Mesothelial cell of epicardium (in vitro differentiated cells): ENCODE results near the gene SCTR. TPM values are rescaled to one million over a fixed set of nuclear protein-coding genes. Genes with fewer than 3 reads are reported as not detected.

Source experiments
- DNase-seq, 2 experiments: peaks; one replicate each; pipeline ENCODE4 v3.0.0; 2021; ENCODE audit warnings: low spot score in 2 of 2; ENCODE audit not compliant: unreplicated experiment in 2 of 2
- H3K27ac Mint-ChIP-seq: 2 replicates; pipeline ENCODE4 v1.8.0; 2021; ENCODE audit warnings: mixed read lengths
- H3K27me3 Mint-ChIP-seq: 2 replicates; pipeline ENCODE4 v1.8.0; 2021; ENCODE audit warnings: low read depth, mixed read lengths
- H3K36me3 Mint-ChIP-seq: 2 replicates; pipeline ENCODE4 v1.8.0; 2021; ENCODE audit warnings: mixed read lengths
- H3K4me1 Mint-ChIP-seq: 2 replicates; pipeline ENCODE4 v1.8.0; 2021; ENCODE audit warnings: mixed read lengths
- H3K4me3 Mint-ChIP-seq: 2 replicates; pipeline ENCODE4 v1.8.0; 2021; ENCODE audit warnings: mild to moderate bottlenecking, moderate library complexity, mixed read lengths
- H3K9me3 Mint-ChIP-seq: 2 replicates; pipeline ENCODE4 v1.8.0; 2021; ENCODE audit warnings: mixed read lengths
- CTCF ChIP-seq: fragments of 200-600 bp; sonication (generic); IDR thresholded peaks from one replicate; pipeline ENCODE4 v1.5.0; 2021; ENCODE audit warnings: antibody characterized with exemption; ENCODE audit not compliant: unreplicated experiment
- total RNA-seq: library from RNA; stranded (reverse); gene quantifications from 3 replicates; pipeline ENCODE4 v1.2.1, GENCODE V29; 2021

The SCTR gene
- total RNA-seq, 1 donor from 2014 or later, result 1.3 TPM

- Mint-ChIP-seq H3K36me3 (no peaks in the 10 kb centered on the region), H3K9me3 (peaks cover 13% of the 10 kb centered on the region), H3K27ac (no peak overlapping the region), H3K27me3 (no peaks in the 10 kb centered on the region), H3K4me1 (peaks cover 7% of the 10 kb centered on the region), H3K4me3 (no peak overlapping the region)
- DNase-seq, result no peak
- no peak for TF ChIP-seq CTCF
Observed at GRCh38 chr2:119419803-119420508, 104.3 kb downstream of the SCTR start.

GRCh38 chr2:119419065-119419464, 105.2 kb downstream of the SCTR start:
- no peak for TF ChIP-seq CTCF
- Mint-ChIP-seq H3K27me3 (no peaks in the 10 kb centered on the region), H3K27ac (no peak overlapping the region), H3K4me3 (no peak overlapping the region), H3K9me3 (peaks cover 22% of the 10 kb centered on the region), H3K4me1 (peaks cover 7% of the 10 kb centered on the region), H3K36me3 (no peaks in the 10 kb centered on the region)
- DNase-seq, result no peak

- Mint-ChIP-seq H3K36me3 (no peaks in the 10 kb centered on the region), H3K27me3 (no peaks in the 10 kb centered on the region), H3K9me3 (peaks cover 22% of the 10 kb centered on the region), H3K4me3 (no peak overlapping the region), H3K27ac (no peak overlapping the region), H3K4me1 (peaks cover 3% of the 10 kb centered on the region)
- DNase-seq, result no peak
- TF ChIP-seq CTCF, result no peak
Observed at GRCh38 chr2:119417908-119418307, 106.4 kb downstream of the SCTR start.

GRCh38 chr2:119416299-119416923, 107.9 kb downstream of the SCTR start:
- no peaks in the 10 kb centered on the region for H3K27me3 Mint-ChIP-seq
- no peak overlapping the region for H3K4me3 Mint-ChIP-seq
- DNase-seq, result no peak
- H3K9me3 Mint-ChIP-seq, result peaks cover 19% of the 10 kb centered on the region
- TF ChIP-seq CTCF, result no peak
- no peak overlapping the region for H3K27ac Mint-ChIP-seq
- H3K4me1 Mint-ChIP-seq, result no peaks in the 10 kb centered on the region
- H3K36me3 Mint-ChIP-seq, result no peaks in the 10 kb centered on the region

GRCh38 chr2:119415630-119416029, 108.7 kb downstream of the SCTR start:
- no peak for TF ChIP-seq CTCF
- Mint-ChIP-seq H3K9me3 (peaks cover 23% of the 10 kb centered on the region), H3K27me3 (no peaks in the 10 kb centered on the region), H3K27ac (no peak overlapping the region), H3K4me3 (no peak overlapping the region), H3K4me1 (no peaks in the 10 kb centered on the region), H3K36me3 (no peaks in the 10 kb centered on the region)
- no peak for DNase-seq
